ENCODE data around the gene TMEM200A. TPM values are rescaled to one million over a fixed set of nuclear protein-coding genes. Genes with fewer than 3 reads are reported as not detected.

TMEM200A gene
- total and polyA plus RNA-seq, 2 experiments from 2014 or later: 23.0 to 32.9 TPM

DNA sequence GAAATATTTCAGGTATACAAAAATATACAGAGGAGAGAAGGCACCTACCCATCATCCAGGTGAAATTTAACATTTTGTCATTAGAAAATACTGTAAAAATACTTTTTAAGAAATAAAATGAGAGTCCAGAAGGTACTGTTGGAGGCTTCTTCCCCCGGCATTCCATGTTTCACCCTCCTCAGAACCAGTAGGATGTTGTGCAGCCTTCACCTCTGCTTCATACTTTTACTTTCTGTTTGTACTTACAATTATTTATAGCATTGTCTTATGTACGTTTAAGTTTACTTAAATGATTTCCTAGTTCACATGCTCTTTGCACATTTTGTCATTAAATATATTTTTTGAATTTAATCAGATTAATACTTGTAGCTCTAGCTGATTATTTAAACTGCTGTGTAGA is 30.9 kb downstream of the TMEM200A start:
- Histone ChIP-seq H3K9me3 (ENCODE audit: low read depth) (no peaks in the 10 kb centered on the region), H4K20me1 (ENCODE audit: insufficient read depth, poor library complexity, severe bottlenecking) (no peaks in the 10 kb centered on the region), H3K9me2 (replicated peaks; ENCODE audit: insufficient read depth) (no peaks in the 10 kb centered on the region), H3K79me2 (peaks cover 20% of the 10 kb centered on the region), H2AFZ (no peak overlapping the region), H3K4me1 (ENCODE audit: insufficient read depth) (no peaks in the 10 kb centered on the region), H3K4me3 (no peak overlapping the region), H3K4me2 (peak overlapping the region; percentile 16), H3K36me3 (replicated peaks; ENCODE audit: insufficient read depth, low read depth) (no peaks in the 10 kb centered on the region), H3K27ac (no peak overlapping the region), H3K27me3 (no peaks in the 10 kb centered on the region)
- TF ChIP-seq EZH2 (IDR thresholded peaks at IDR 0.05; ENCODE audit: borderline replicate concordance) (no peak), EZH2phosphoT487 (IDR thresholded peaks at IDR 0.05; ENCODE audit: low read depth, severe bottlenecking, unreplicated experiment) (no peak)
- TF ChIP-seq, protein P1, sequence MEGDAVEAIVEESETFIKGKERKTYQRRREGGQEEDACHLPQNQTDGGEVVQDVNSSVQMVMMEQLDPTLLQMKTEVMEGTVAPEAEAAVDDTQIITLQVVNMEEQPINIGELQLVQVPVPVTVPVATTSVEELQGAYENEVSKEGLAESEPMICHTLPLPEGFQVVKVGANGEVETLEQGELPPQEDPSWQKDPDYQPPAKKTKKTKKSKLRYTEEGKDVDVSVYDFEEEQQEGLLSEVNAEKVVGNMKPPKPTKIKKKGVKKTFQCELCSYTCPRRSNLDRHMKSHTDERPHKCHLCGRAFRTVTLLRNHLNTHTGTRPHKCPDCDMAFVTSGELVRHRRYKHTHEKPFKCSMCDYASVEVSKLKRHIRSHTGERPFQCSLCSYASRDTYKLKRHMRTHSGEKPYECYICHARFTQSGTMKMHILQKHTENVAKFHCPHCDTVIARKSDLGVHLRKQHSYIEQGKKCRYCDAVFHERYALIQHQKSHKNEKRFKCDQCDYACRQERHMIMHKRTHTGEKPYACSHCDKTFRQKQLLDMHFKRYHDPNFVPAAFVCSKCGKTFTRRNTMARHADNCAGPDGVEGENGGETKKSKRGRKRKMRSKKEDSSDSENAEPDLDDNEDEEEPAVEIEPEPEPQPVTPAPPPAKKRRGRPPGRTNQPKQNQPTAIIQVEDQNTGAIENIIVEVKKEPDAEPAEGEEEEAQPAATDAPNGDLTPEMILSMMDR (IDR thresholded peaks at IDR 0.05; ENCODE audit: poor library complexity): no peak
- DNase-seq (ENCODE audit: low spot score): no peak
- 74% methylated on average over 2 of the region's 2 CpGs for WGBS (ENCODE audit: low lambda C conversion rate, missing lambda C conversion rate)

DNA sequence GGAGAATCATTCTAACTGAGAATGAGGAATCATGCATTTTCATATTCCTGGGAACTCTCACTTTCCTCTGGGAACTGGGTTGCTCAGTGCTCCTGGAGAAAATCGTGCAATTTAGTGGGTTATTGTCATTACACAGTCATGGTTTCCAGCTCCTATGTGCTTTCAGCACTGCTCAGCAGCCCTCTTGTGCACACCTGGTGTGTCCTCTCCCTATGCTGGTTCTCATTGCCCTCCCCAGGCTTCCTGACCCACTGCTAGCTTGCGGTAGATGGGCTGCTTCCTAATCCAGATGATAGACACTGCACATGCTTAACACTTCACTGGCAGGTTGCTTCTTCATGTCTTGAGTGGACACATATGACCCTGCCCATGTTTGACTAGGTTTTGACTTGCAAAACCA is 39.7 kb downstream of the TMEM200A start:
- Histone ChIP-seq H3K9me3 (ENCODE audit: low read depth) (no peaks in the 10 kb centered on the region), H3K4me1 (ENCODE audit: insufficient read depth) (no peaks in the 10 kb centered on the region), H3K27me3 (no peaks in the 10 kb centered on the region), H3K9me2 (replicated peaks; ENCODE audit: insufficient read depth) (no peaks in the 10 kb centered on the region), H3K36me3 (replicated peaks; ENCODE audit: insufficient read depth, low read depth) (no peaks in the 10 kb centered on the region), H3K79me2 (peaks cover 44% of the 10 kb centered on the region), H3K27ac (no peak overlapping the region), H2AFZ (no peak overlapping the region), H3K4me3 (no peak overlapping the region), H3K4me2 (no peak overlapping the region), H4K20me1 (ENCODE audit: insufficient read depth, poor library complexity, severe bottlenecking) (no peaks in the 10 kb centered on the region)
- WGBS (ENCODE audit: low lambda C conversion rate, missing lambda C conversion rate): 94% methylated on average over 2 of the region's 2 CpGs
- TF ChIP-seq EZH2 (IDR thresholded peaks at IDR 0.05; ENCODE audit: borderline replicate concordance) (no peak), EZH2phosphoT487 (IDR thresholded peaks at IDR 0.05; ENCODE audit: low read depth, severe bottlenecking, unreplicated experiment) (no peak)
- TF ChIP-seq, protein P1 (IDR thresholded peaks at IDR 0.05; ENCODE audit: poor library complexity): no peak
- DNase-seq (ENCODE audit: low spot score): no peak

DNA sequence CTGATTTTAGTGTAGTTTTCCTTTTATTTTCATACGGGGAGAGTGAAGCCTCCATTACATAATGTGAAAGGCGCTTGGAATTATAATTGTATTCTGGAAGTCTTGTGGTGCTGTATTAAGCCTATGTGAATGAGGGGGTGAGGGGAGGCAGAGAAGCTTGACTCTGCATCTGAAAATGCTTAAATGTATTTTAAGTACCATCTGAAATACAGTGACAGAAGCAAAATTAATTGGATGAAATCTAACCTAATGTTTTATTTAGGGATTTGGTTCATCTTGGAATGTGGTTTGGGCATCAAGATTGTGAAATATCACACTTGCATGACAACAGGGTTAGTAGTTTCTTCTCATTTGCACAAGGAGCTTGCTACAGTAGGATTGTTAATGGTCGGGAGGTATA is 41.2 kb downstream of the TMEM200A start:
- Histone ChIP-seq H3K4me1 (ENCODE audit: insufficient read depth) (no peaks in the 10 kb centered on the region), H3K36me3 (replicated peaks; ENCODE audit: insufficient read depth, low read depth) (no peaks in the 10 kb centered on the region), H3K27ac (no peak overlapping the region), H3K79me2 (peaks cover 47% of the 10 kb centered on the region), H3K9me3 (ENCODE audit: low read depth) (no peaks in the 10 kb centered on the region), H4K20me1 (ENCODE audit: insufficient read depth, poor library complexity, severe bottlenecking) (no peaks in the 10 kb centered on the region), H3K4me2 (no peak overlapping the region), H3K27me3 (no peaks in the 10 kb centered on the region), H3K4me3 (no peak overlapping the region), H2AFZ (no peak overlapping the region), H3K9me2 (replicated peaks; ENCODE audit: insufficient read depth) (no peaks in the 10 kb centered on the region)
- 80% methylated on average over 3 of the region's 3 CpGs for WGBS (ENCODE audit: low lambda C conversion rate, missing lambda C conversion rate)
- TF ChIP-seq, protein P1 (IDR thresholded peaks at IDR 0.05; ENCODE audit: poor library complexity): no peak
- TF ChIP-seq EZH2 (IDR thresholded peaks at IDR 0.05; ENCODE audit: borderline replicate concordance) (no peak), EZH2phosphoT487 (IDR thresholded peaks at IDR 0.05; ENCODE audit: low read depth, severe bottlenecking, unreplicated experiment) (no peak)
- no peak for DNase-seq (ENCODE audit: low spot score)
